ENCODE measurements around the gene C19orf73. TPM values are rescaled to one million over a fixed set of nuclear protein-coding genes. Genes with fewer than 3 reads are reported as not detected.
A peak's percentile ranks its signal among the peaks of the same experiment; 100 is the strongest.

The C19orf73 gene
- total and polyA plus RNA-seq, 4 donors: 0.56 to 2.1 (median 1.7) TPM

DNA sequence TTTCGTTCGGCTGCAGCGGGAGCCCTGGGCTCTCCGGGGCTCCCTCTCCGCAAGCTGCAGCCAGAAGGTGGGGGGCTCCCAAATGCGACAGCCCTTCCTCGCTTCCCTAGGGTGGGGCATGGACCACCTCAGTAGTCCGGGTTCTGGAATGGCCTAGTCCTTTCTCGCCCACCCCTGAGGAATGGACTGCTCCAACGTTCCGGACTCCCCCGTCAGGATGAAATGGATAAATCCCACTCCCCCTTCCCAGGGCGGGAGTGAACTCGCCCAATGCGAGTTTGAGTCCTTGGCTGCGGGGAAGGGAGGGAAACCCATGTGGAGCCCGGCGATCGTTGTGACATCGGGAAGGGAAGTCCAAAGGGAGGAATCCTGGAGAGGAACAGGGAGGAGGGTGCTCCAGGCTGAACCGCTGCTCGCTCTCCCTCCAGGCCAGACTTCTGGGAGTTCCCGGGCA lies 30.7 kb upstream of the C19orf73 start:
- H3K27me3 ChIP-seq (ENCODE audit: control insufficient read depth in 4 of 4, insufficient read depth in 4 of 4, low read length in 3 of 4): no peaks in the 10 kb centered on the region
- no peaks in the 10 kb centered on the region for H3K36me3 ChIP-seq (ENCODE audit: control insufficient read depth in 4 of 4, insufficient read depth in 3 of 4, low read depth in 1 of 4, low read length in 3 of 4)
- H3K27ac ChIP-seq (ENCODE audit: low read depth in 1 of 2, low read length in 2 of 2): peak overlapping the region; percentile 80 to 93
- TF ChIP-seq NR2F2 (IDR thresholded peaks at IDR 0.05) (peak; percentile 8), EGR1 (IDR thresholded peaks at IDR 0.05; ENCODE audit: low read depth in 2 of 2) (peak in 1 of 2 donors; percentile 13), SP1 (IDR thresholded peaks at IDR 0.05) (no peak), FOXA2 (IDR thresholded peaks at IDR 0.05) (no peak), JUND (IDR thresholded peaks at IDR 0.05) (peak in 1 of 2 donors; percentile 30)
- TF ChIP-seq, protein P1, sequence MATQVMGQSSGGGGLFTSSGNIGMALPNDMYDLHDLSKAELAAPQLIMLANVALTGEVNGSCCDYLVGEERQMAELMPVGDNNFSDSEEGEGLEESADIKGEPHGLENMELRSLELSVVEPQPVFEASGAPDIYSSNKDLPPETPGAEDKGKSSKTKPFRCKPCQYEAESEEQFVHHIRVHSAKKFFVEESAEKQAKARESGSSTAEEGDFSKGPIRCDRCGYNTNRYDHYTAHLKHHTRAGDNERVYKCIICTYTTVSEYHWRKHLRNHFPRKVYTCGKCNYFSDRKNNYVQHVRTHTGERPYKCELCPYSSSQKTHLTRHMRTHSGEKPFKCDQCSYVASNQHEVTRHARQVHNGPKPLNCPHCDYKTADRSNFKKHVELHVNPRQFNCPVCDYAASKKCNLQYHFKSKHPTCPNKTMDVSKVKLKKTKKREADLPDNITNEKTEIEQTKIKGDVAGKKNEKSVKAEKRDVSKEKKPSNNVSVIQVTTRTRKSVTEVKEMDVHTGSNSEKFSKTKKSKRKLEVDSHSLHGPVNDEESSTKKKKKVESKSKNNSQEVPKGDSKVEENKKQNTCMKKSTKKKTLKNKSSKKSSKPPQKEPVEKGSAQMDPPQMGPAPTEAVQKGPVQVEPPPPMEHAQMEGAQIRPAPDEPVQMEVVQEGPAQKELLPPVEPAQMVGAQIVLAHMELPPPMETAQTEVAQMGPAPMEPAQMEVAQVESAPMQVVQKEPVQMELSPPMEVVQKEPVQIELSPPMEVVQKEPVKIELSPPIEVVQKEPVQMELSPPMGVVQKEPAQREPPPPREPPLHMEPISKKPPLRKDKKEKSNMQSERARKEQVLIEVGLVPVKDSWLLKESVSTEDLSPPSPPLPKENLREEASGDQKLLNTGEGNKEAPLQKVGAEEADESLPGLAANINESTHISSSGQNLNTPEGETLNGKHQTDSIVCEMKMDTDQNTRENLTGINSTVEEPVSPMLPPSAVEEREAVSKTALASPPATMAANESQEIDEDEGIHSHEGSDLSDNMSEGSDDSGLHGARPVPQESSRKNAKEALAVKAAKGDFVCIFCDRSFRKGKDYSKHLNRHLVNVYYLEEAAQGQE (IDR thresholded peaks at IDR 0.05): peak; percentile 41
- peak overlapping the region; percentile 55 to 86 for H3K9ac ChIP-seq (ENCODE audit: low read depth in 1 of 2, low read length in 2 of 2)
- under 1% methylated on average over 23 of the region's 23 CpGs for WGBS
- no peaks in the 10 kb centered on the region for H3K9me3 ChIP-seq (ENCODE audit: control insufficient read depth in 4 of 4, low read length in 3 of 4)
- peak overlapping the region; percentile 55 to 92 (median 89) for H3K4me3 ChIP-seq (ENCODE audit: low read depth in 1 of 3, low read length in 3 of 3)
- peaks cover 0 to 29% (median 17%) of the 10 kb centered on the region in 4 donors for H3K4me1 ChIP-seq (ENCODE audit: control insufficient read depth in 4 of 4, insufficient read depth in 4 of 4, low read length in 3 of 4)
- peak; percentile 70 for DNase-seq (ENCODE audit: low spot score)

DNA sequence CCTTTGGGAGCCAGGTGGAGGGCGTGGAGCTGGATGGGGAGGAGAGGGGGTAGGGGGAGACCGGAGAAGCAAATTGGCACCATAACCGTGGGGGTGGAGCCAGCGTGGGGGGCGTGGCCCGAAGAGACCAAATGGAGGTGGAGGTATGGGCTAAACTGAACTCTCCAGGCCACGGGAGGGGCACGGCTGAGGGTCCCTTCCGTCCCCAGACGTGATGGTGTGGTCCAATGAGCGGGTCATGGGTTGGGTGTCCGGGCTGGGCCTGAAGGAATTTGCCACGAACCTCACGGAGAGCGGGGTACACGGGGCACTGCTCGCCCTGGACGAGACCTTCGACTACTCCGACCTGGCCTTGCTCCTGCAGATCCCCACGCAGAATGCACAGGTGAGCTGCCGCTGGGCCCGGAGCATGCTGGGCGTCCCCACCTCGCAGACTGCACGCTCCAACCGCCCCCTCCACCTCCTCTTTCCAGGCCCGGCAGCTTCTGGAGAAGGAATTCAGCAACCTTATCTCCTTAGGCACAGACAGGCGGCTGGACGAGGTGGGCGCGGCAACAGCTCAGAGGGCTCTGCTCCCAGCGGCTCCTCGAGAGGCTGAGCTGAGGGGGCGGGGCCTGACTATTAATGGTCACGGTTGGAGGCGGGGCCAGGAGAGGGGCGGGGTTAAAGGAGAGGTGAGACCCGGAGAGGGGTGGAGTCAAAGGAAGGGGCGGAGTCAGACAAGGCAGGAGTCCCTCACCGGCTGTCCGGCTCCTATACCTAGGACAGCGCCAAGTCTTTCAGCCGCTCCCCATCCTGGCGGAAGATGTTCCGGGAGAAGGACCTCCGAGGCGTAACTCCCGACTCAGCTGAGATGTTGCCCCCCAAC lies 30.1 kb upstream of the C19orf73 start:
- H3K9ac ChIP-seq (ENCODE audit: low read depth in 1 of 2, low read length in 2 of 2): peak overlapping the region; percentile 55 to 86
- WGBS: 5% methylated on average over 49 of the region's 49 CpGs
- no peaks in the 10 kb centered on the region for H3K9me3 ChIP-seq (ENCODE audit: control insufficient read depth in 4 of 4, low read length in 3 of 4)
- no peaks in the 10 kb centered on the region for H3K27me3 ChIP-seq (ENCODE audit: control insufficient read depth in 4 of 4, insufficient read depth in 4 of 4, low read length in 3 of 4)
- H3K36me3 ChIP-seq (ENCODE audit: control insufficient read depth in 4 of 4, insufficient read depth in 3 of 4, low read depth in 1 of 4, low read length in 3 of 4): no peaks in the 10 kb centered on the region
- peak; percentile 100 for DNase-seq (ENCODE audit: low spot score)
- TF ChIP-seq RAD21 (IDR thresholded peaks at IDR 0.05) (peak in 1 of 2 donors; percentile 9), FOXA2 (IDR thresholded peaks at IDR 0.05) (no peak)
- TF ChIP-seq, protein P1 (IDR thresholded peaks at IDR 0.05): peak; percentile 91
- peak overlapping the region; percentile 55 to 92 (median 89) for H3K4me3 ChIP-seq (ENCODE audit: low read depth in 1 of 3, low read length in 3 of 3)
- H3K4me1 ChIP-seq (ENCODE audit: control insufficient read depth in 4 of 4, insufficient read depth in 4 of 4, low read length in 3 of 4): peaks cover 0 to 29% (median 17%) of the 10 kb centered on the region in 4 donors
- peak overlapping the region; percentile 80 to 93 for H3K27ac ChIP-seq (ENCODE audit: low read depth in 1 of 2, low read length in 2 of 2)
